Measurements from ENCODE around the gene CKS2.
"Not testable (repeated sequence)": the region's sequence is repeated elsewhere in the genome, so short reads cannot be mapped to it uniquely, and the experiment has no call there.

CKS2 gene

GRCh38 chr9:89278551-89278950 is 32.4 kb upstream of the CKS2 start:
- TF ChIP-seq CTCF (IDR thresholded peaks at IDR 0.05; ENCODE audit: insufficient read depth, low read length, missing control alignments), result no peak
- ChIA-PET CTCF (interaction anchor here (1.0 to 3.0 kb wide), 16 partner anchors 9 to 687 kb away, joined by 3 to 13 read pairs (median 4); no protein-coding TSS in a partner anchor), POLR2A (no interaction called here)

GRCh38 chr9:89278997-89279739 is 31.8 kb upstream of the CKS2 start:
- DNase-seq (ENCODE audit: low read depth, low spot score), result peak; percentile 14
- POLR2A ChIA-PET, result interaction anchor here (0.6 kb wide), 1 partner anchor 259 kb away, joined by 3 read pairs; no protein-coding TSS in a partner anchor

More at GRCh38 chr9:89278551-89278950, 32.4 kb upstream of the CKS2 start:
- no peak overlapping the region for H3K4me3 ChIP-seq (ENCODE audit: low read depth, low read length)
- no peak for DNase-seq (ENCODE audit: low read depth, low spot score)

GRCh38 chr9:89281106-89281505 is 29.9 kb upstream of the CKS2 start:
- no peak overlapping the region for H3K4me3 ChIP-seq (ENCODE audit: low read depth, low read length)
- CTCF ChIA-PET, result interaction anchor here (1.5 kb wide), 1 partner anchor 16 kb away, joined by 3 read pairs; no protein-coding TSS in a partner anchor
- no peak for TF ChIP-seq CTCF (IDR thresholded peaks at IDR 0.05; ENCODE audit: insufficient read depth, low read length, missing control alignments)
- POLR2A ChIA-PET, result no interaction called here
- DNase-seq (ENCODE audit: low read depth, low spot score), result no peak

More at GRCh38 chr9:89278997-89279739, 31.8 kb upstream of the CKS2 start:
- no peak overlapping the region for H3K4me3 ChIP-seq (ENCODE audit: low read depth, low read length)
- TF ChIP-seq CTCF (IDR thresholded peaks at IDR 0.05; ENCODE audit: insufficient read depth, low read length, missing control alignments), result peak; percentile 51
- CTCF ChIA-PET, result interaction anchor here (1.0 to 3.0 kb wide), 16 partner anchors 9 to 687 kb away, joined by 3 to 13 read pairs (median 4); no protein-coding TSS in a partner anchor

GRCh38 chr9:89282248-89282968 is 28.6 kb upstream of the CKS2 start:
- DNase-seq (ENCODE audit: low read depth, low spot score); POLR2A ChIA-PET; H3K4me3 ChIP-seq (ENCODE audit: low read depth, low read length); CTCF ChIA-PET: not testable (repeated sequence)

GRCh38 chr9:89284076-89284475 is 26.9 kb upstream of the CKS2 start:
- POLR2A ChIA-PET, result no interaction called here
- no peak for DNase-seq (ENCODE audit: low read depth, low spot score)
- no peak for TF ChIP-seq CTCF (IDR thresholded peaks at IDR 0.05; ENCODE audit: insufficient read depth, low read length, missing control alignments)
- no peak overlapping the region for H3K4me3 ChIP-seq (ENCODE audit: low read depth, low read length)
- CTCF ChIA-PET, result no interaction called here

- H3K4me3 ChIP-seq (ENCODE audit: low read depth, low read length), result no peak overlapping the region
- CTCF ChIA-PET, result interaction anchor here (2.9 kb wide), 1 partner anchor 13 kb away, joined by 13 read pairs; no protein-coding TSS in a partner anchor
- POLR2A ChIA-PET, result no interaction called here
- DNase-seq (ENCODE audit: low read depth, low spot score), result no peak
- TF ChIP-seq CTCF (IDR thresholded peaks at IDR 0.05; ENCODE audit: insufficient read depth, low read length, missing control alignments), result no peak
These were observed 19.3 kb upstream of the CKS2 start for GRCh38 chr9:89291741-89292140.

Measured in AG04449 (cell line).